Panc1 (cell line): ENCODE data around the gene ANKRD23. TPM values are rescaled to one million over a fixed set of nuclear protein-coding genes. Genes with fewer than 3 reads are reported as not detected.
"Not testable (repeated sequence)": the region's sequence is repeated elsewhere in the genome, so short reads cannot be mapped to it uniquely, and the experiment has no call there.

Experiments
- ATAC-seq: fragments of 200-7000 bp; cut with Tn5 transposase; 2 replicates; pipeline ENCODE4 v1.9.1; 2020; ENCODE audit warnings: mild to moderate bottlenecking, moderate library complexity
- BruUV-seq: library from RNA; stranded (reverse); fragments of 400-500 nt; replicated peaks from 2 replicates; lab custom pipeline; 2021; lab: Mats Ljungman, UMichigan
- CTCF ChIA-PET: fragments of 300-600 bp; sonication (Branson Sonifier 250); formaldehyde crosslinking; loops from one replicate; lab custom pipeline; 2022; ENCODE audit warnings: antibody characterized with exemption; lab: Charles Lee
- POLR2A ChIA-PET: fragments of 300-600 bp; sonication (Branson Sonifier 250); formaldehyde crosslinking; loops from one replicate; lab custom pipeline; 2022; ENCODE audit warnings: antibody characterized with exemption; lab: Charles Lee
- DNase-seq: peaks from one replicate; pipeline ENCODE4 v3.0.0-alpha.2; 2010; ENCODE audit warnings: low read depth, low spot score
- H3K27ac ChIP-seq: 2 replicates; pipeline ENCODE4 v1.5.1; 2011; ENCODE audit warnings: mild to moderate bottlenecking, low read length, inconsistent platforms
- H3K27me3 ChIP-seq: fragments of 200-500 bp; sonication (Bioruptor generic); 2 replicates; pipeline ENCODE4 v1.6.0; 2014; ENCODE audit warnings: low read length, inconsistent platforms; ENCODE audit not compliant: control insufficient read depth, insufficient read depth
- H3K36me3 ChIP-seq: fragments of 200-500 bp; sonication (Bioruptor generic); 2 replicates; pipeline ENCODE4 v1.5.1; 2014; ENCODE audit warnings: inconsistent platforms, mild to moderate bottlenecking, low read length, moderate library complexity; ENCODE audit not compliant: control insufficient read depth, insufficient read depth
- H3K4me1 ChIP-seq: 2 replicates; pipeline ENCODE4 v1.5.1; 2011; ENCODE audit warnings: inconsistent platforms, mild to moderate bottlenecking, low read length, moderate library complexity; ENCODE audit not compliant: control insufficient read depth, insufficient read depth
- H3K4me3 ChIP-seq, 2 experiments: 2 replicates each; pipeline ENCODE4 v1.5.1; 2011 to 2012; ENCODE audit warnings: low read depth in 2 of 2, low read length in 2 of 2, mild to moderate bottlenecking in 2 of 2, inconsistent platforms in 1 of 2, moderate library complexity in 1 of 2
- H3K9me3 ChIP-seq: fragments of 200-500 bp; sonication (Bioruptor generic); 2 replicates; pipeline ENCODE4 v1.5.1; 2014; ENCODE audit warnings: low read depth, mild to moderate bottlenecking, inconsistent platforms, low read length, moderate library complexity; ENCODE audit not compliant: control insufficient read depth, insufficient read depth
- CTCF ChIP-seq: fragments of 450-650 bp; IDR thresholded peaks from 2 replicates; pipeline ENCODE4 v1.5.1; 2017; ENCODE audit warnings: mild to moderate bottlenecking
- POLR2AphosphoS5 ChIP-seq: IDR thresholded peaks from 2 replicates; pipeline ENCODE4 v1.6.1; 2012; ENCODE audit warnings: mild to moderate bottlenecking, low read depth, low read length, moderate library complexity
- SIN3A ChIP-seq: IDR thresholded peaks from 2 replicates; pipeline ENCODE4 v1.6.1; 2012; ENCODE audit warnings: low read depth, mild to moderate bottlenecking, low read length, moderate library complexity, borderline replicate concordance; ENCODE audit not compliant: insufficient read depth
- TCF7L2 ChIP-seq: IDR thresholded peaks from 2 replicates; pipeline ENCODE4 v1.6.1; 2011; ENCODE audit warnings: mild to moderate bottlenecking, low read depth, low read length, inconsistent platforms
- in situ Hi-C: cut with HindIII; loops from 2 replicates; pipeline ENCODE4 v1.10.0; 2016; ENCODE audit warnings: low sequenced_read_pairs, low pct_unique_long_range_greater_than_20kb
- intact Hi-C: fragments of 100-400 bp; cut with micrococcal nuclease; formaldehyde crosslinking; loops from one replicate; pipeline ENCODE4 v1.10.0; 2022; ENCODE audit not compliant: unreplicated experiment
- total RNA-seq: library from RNA; stranded (reverse); gene quantifications from one replicate; pipeline ENCODE4 v1.2.1, GENCODE V29; 2021; ENCODE audit not compliant: unreplicated experiment
- TF ChIP-seq, protein P1 (sequence below), 2 experiments: IDR thresholded peaks; 2 replicates each; pipeline ENCODE4 v1.6.1; 2011 to 2012; ENCODE audit warnings: low read depth in 2 of 2, control low read depth in 1 of 2, low read length in 1 of 2, mild to moderate bottlenecking in 1 of 2, moderate library complexity in 1 of 2; ENCODE audit not compliant: insufficient read depth in 1 of 2

Gene ANKRD23
- total RNA-seq, 1 experiment from 2014 or later, result 3.2 TPM

DNA sequence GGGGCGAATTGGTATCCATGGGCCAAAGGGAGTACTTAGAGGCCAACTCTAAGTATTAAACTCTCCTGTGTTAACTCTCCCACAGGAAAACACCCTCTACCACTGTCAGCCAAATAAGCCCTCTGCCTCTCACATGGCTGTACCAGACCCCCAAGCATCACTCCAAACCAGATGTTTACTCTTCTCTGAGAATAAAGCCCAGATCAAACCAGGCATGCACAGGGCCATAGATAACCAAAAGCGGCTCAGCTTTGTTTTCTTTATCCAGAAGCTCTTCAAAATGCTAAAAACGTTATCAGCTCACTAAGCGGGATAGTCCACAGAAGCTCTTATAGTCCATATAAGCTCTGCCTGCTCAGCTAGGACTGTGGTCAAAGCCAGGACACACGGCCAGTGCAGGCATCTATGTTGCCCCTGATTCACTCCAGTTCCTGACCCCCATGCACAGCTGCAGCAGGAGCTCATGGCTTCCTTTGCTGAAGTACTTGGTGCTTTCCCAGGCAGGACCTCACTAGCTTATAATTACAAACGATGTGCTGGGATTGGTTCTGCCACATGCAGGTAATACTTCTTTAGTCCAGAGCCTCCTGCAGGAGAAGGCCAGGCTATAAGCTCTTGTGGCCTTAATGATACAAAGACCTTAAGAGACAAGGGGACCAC is 47.0 kb upstream of the ANKRD23 start:
- no peaks in the 10 kb centered on the region for H3K36me3 ChIP-seq
- CTCF ChIA-PET, result no interaction called here
- H3K4me3 ChIP-seq, result no peak overlapping the region
- no TSS peak for BruUV-seq
- DNase-seq (no peak), ATAC-seq (no peak)
- H3K4me1 ChIP-seq, result peaks cover 8% of the 10 kb centered on the region
- H3K9me3 ChIP-seq, result no peaks in the 10 kb centered on the region
- no peaks in the 10 kb centered on the region for H3K27me3 ChIP-seq
- no peak for TF ChIP-seq POLR2AphosphoS5
- TF ChIP-seq, protein P1, sequence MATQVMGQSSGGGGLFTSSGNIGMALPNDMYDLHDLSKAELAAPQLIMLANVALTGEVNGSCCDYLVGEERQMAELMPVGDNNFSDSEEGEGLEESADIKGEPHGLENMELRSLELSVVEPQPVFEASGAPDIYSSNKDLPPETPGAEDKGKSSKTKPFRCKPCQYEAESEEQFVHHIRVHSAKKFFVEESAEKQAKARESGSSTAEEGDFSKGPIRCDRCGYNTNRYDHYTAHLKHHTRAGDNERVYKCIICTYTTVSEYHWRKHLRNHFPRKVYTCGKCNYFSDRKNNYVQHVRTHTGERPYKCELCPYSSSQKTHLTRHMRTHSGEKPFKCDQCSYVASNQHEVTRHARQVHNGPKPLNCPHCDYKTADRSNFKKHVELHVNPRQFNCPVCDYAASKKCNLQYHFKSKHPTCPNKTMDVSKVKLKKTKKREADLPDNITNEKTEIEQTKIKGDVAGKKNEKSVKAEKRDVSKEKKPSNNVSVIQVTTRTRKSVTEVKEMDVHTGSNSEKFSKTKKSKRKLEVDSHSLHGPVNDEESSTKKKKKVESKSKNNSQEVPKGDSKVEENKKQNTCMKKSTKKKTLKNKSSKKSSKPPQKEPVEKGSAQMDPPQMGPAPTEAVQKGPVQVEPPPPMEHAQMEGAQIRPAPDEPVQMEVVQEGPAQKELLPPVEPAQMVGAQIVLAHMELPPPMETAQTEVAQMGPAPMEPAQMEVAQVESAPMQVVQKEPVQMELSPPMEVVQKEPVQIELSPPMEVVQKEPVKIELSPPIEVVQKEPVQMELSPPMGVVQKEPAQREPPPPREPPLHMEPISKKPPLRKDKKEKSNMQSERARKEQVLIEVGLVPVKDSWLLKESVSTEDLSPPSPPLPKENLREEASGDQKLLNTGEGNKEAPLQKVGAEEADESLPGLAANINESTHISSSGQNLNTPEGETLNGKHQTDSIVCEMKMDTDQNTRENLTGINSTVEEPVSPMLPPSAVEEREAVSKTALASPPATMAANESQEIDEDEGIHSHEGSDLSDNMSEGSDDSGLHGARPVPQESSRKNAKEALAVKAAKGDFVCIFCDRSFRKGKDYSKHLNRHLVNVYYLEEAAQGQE (IDR thresholded peaks at IDR 0.05; ENCODE audit: insufficient read depth in 1 of 2, low read depth in 2 of 2, low read length in 1 of 2), result no peak
- no peak for TF ChIP-seq CTCF
- TF ChIP-seq SIN3A, result no peak
- no peak for TF ChIP-seq TCF7L2
- in situ Hi-C loops, result no loop called here
- POLR2A ChIA-PET, result interaction anchor here (0.6 kb wide), 1 partner anchor 11 kb away, joined by 3 read pairs; no protein-coding TSS in a partner anchor
- intact Hi-C loops, result no loop called here
- no peak overlapping the region for H3K27ac ChIP-seq

GRCh38 chr2:96890252-96890651 is 46.4 kb upstream of the ANKRD23 start:
- ATAC-seq, result no peak
- no peak for DNase-seq
- in situ Hi-C loops, result no loop called here
- TF ChIP-seq CTCF (no peak), SIN3A (no peak), TCF7L2 (no peak), POLR2AphosphoS5 (no peak)
- TF ChIP-seq, protein P1 (IDR thresholded peaks at IDR 0.05; ENCODE audit: insufficient read depth in 1 of 2, low read depth in 2 of 2, low read length in 1 of 2), result no peak
- Histone ChIP-seq H3K4me1 (peaks cover 2% of the 10 kb centered on the region), H3K4me3 (no peak overlapping the region), H3K27me3 (no peaks in the 10 kb centered on the region), H3K36me3 (no peaks in the 10 kb centered on the region), H3K27ac (no peak overlapping the region), H3K9me3 (no peaks in the 10 kb centered on the region)
- intact Hi-C loops, result no loop called here
- POLR2A ChIA-PET, result interaction anchor here (0.6 kb wide), 1 partner anchor 10 kb away, joined by 3 read pairs; no protein-coding TSS in a partner anchor
- CTCF ChIA-PET, result no interaction called here
- no TSS peak for BruUV-seq

- CTCF ChIA-PET, DNase-seq, H3K9me3 ChIP-seq, H3K27ac ChIP-seq, H3K27me3 ChIP-seq, POLR2A ChIA-PET, H3K4me1 ChIP-seq, intact Hi-C loops, H3K36me3 ChIP-seq, H3K4me3 ChIP-seq, in situ Hi-C loops, ATAC-seq, BruUV-seq: not testable (repeated sequence)
These were observed 45.7 kb upstream of the ANKRD23 start for GRCh38 chr2:96889502-96889901.
